ENCODE measurements around the gene TPM3.
"Not testable (repeated sequence)": the region's sequence is repeated elsewhere in the genome, so short reads cannot be mapped to it uniquely, and the experiment has no call there.

Gene TPM3

GRCh38 chr1:154206196-154206595 lies 14.3 kb upstream of the TPM3 start, which contains the start of gene CFAP141:
CFAP141 (minus strand) TSS chr1:154206333; CDS start chr1:154206307, 26 bp downstream.
- DNase-seq (ENCODE audit: low read depth in 2 of 2): no peak

- DNase-seq (ENCODE audit: low read depth in 2 of 2): not testable (repeated sequence)
Observed at GRCh38 chr1:154205778-154206177, 13.9 kb upstream of the TPM3 start.

GRCh38 chr1:154199563-154199879 lies 7.6 kb upstream of the TPM3 start:
- no peak for DNase-seq (ENCODE audit: low read depth in 2 of 2)

GRCh38 chr1:154198756-154199562 lies 7.1 kb upstream of the TPM3 start:
- peak in 1 of 2 donors; percentile 4 for DNase-seq (ENCODE audit: low read depth in 2 of 2)

- DNase-seq (ENCODE audit: low read depth in 2 of 2): no peak
Observed at GRCh38 chr1:154193821-154194220, 1.9 kb upstream of the TPM3 start.

- DNase-seq (ENCODE audit: low read depth in 2 of 2): no peak
Observed at GRCh38 chr1:154192476-154192875, 576 bp upstream of the TPM3 start.

- no peak for DNase-seq (ENCODE audit: low read depth in 2 of 2)
Observed at GRCh38 chr1:154190550-154190949, 1.4 kb downstream of the TPM3 start.

- DNase-seq (ENCODE audit: low read depth in 2 of 2): no peak
Observed at GRCh38 chr1:154186852-154187501, 4.9 kb downstream of the TPM3 start.

GRCh38 chr1:154186177-154186576 lies 5.7 kb downstream of the TPM3 start:
- peak in 1 of 2 donors; percentile 42 for DNase-seq (ENCODE audit: low read depth in 2 of 2)

- peak; percentile 87 to 89 for DNase-seq (ENCODE audit: low read depth in 2 of 2)
Observed at GRCh38 chr1:154183046-154183915, 8.6 kb downstream of the TPM3 start.

- DNase-seq (ENCODE audit: low read depth in 2 of 2): peak; percentile 26 to 34
Observed at GRCh38 chr1:154182344-154183045, 9.4 kb downstream of the TPM3 start.

- DNase-seq (ENCODE audit: low read depth in 2 of 2): no peak
Observed at GRCh38 chr1:154181944-154182343, 10.0 kb downstream of the TPM3 start.

- DNase-seq (ENCODE audit: low read depth in 2 of 2): no peak
Observed at GRCh38 chr1:154179946-154180687, 11.8 kb downstream of the TPM3 start.

GRCh38 chr1:154178911-154179811 lies 12.7 kb downstream of the TPM3 start:
- no peak for DNase-seq (ENCODE audit: low read depth in 2 of 2)

- no peak for DNase-seq (ENCODE audit: low read depth in 2 of 2)
Observed at GRCh38 chr1:154178013-154178412, 13.9 kb downstream of the TPM3 start.

- no peak for DNase-seq (ENCODE audit: low read depth in 2 of 2)
Observed at GRCh38 chr1:154176337-154176736, 15.6 kb downstream of the TPM3 start.

GRCh38 chr1:154174654-154175053 lies 17.2 kb downstream of the TPM3 start:
- DNase-seq (ENCODE audit: low read depth in 2 of 2): no peak

- DNase-seq (ENCODE audit: low read depth in 2 of 2): no peak
Observed at GRCh38 chr1:154171880-154172279, 20.0 kb downstream of the TPM3 start.

GRCh38 chr1:154171223-154171583 lies 20.7 kb downstream of the TPM3 start:
- no peak for DNase-seq (ENCODE audit: low read depth in 2 of 2)

All from stimulated activated CD8-positive, alpha-beta memory T cell treated with anti-CD3 and anti-CD28 coated beads, Interleukin-7, amount 100 ng/mL, for 1 hour (primary cell).